HEK293T (cell line): ENCODE data around the gene CCR1.

Experiments
- ARNT ChIP-seq: fragments of 450-650 bp; IDR thresholded peaks from 2 replicates; pipeline ENCODE4 v1.6.1; 2017; ENCODE audit warnings: mild to moderate bottlenecking
- BHLHE40 ChIP-seq: fragments of 450-650 bp; IDR thresholded peaks from 2 replicates; pipeline ENCODE4 v1.6.1; 2016; ENCODE audit warnings: mild to moderate bottlenecking, moderate library complexity, borderline replicate concordance
- ELF4 ChIP-seq: fragments of 450-650 bp; IDR thresholded peaks from 2 replicates; pipeline ENCODE4 v1.6.1; 2017; ENCODE audit warnings: antibody characterized with exemption
- FOXK2 ChIP-seq: fragments of 450-650 bp; IDR thresholded peaks from 2 replicates; pipeline ENCODE4 v1.6.1; 2016; ENCODE audit warnings: mild to moderate bottlenecking
- FOXM1 ChIP-seq: fragments of 450-650 bp; IDR thresholded peaks from 2 replicates; pipeline ENCODE4 v1.6.1; 2017; ENCODE audit warnings: mild to moderate bottlenecking, borderline replicate concordance
- HDGF ChIP-seq: fragments of 450-650 bp; IDR thresholded peaks from 2 replicates; pipeline ENCODE4 v1.6.1; 2017; ENCODE audit warnings: antibody characterized with exemption, borderline replicate concordance
- L3MBTL2 ChIP-seq: fragments of 450-650 bp; conservative IDR thresholded peaks from 2 replicates; pipeline ENCODE4 v1.6.1; 2016; ENCODE audit warnings: mild to moderate bottlenecking
- LEF1 ChIP-seq: fragments of 450-650 bp; IDR thresholded peaks from 2 replicates; pipeline ENCODE4 v1.6.1; 2017; ENCODE audit warnings: mild to moderate bottlenecking, borderline replicate concordance
- SP1 ChIP-seq: fragments of 450-650 bp; IDR thresholded peaks from 2 replicates; pipeline ENCODE4 v1.6.1; 2017
- SUZ12 ChIP-seq: fragments of 450-650 bp; IDR thresholded peaks from 2 replicates; pipeline ENCODE4 v1.6.1; 2016; ENCODE audit warnings: mild to moderate bottlenecking
- TARDBP ChIP-seq: fragments of 450-650 bp; IDR thresholded peaks from 2 replicates; pipeline ENCODE4 v1.6.1; 2016

GRCh38 chr3:46168583-46169345 is 39.3 kb downstream of the CCR1 start:
- TF ChIP-seq TARDBP (no peak), BHLHE40 (no peak), LEF1 (no peak), ELF4 (no peak), FOXK2 (no peak), SUZ12 (no peak), L3MBTL2 (no peak), HDGF (no peak), FOXM1 (no peak), SP1 (no peak), ARNT (no peak)
